Cardiac fibroblast (primary cell): ENCODE data around the gene DDX51.

Experiments used
- DNase-seq, 2 donors: peaks; one replicate each; pipeline versions ENCODE4 v3.0.0 to v3.0.0-alpha.2; 2010; ENCODE audit warnings: low read depth in 2 of 2
- H3K4me3 ChIP-seq, 2 donors: replicated peaks in 1 of 2; 1 replicate in 1 of 2; 2 replicates in 1 of 2; pipeline ENCODE4 v1.5.1; 2011; ENCODE audit warnings: low read depth in 2 of 2, low read length in 2 of 2, mild to moderate bottlenecking in 2 of 2, moderate library complexity in 1 of 2
- CTCF ChIP-seq: IDR thresholded peaks from one replicate; pipeline ENCODE4 v1.5.1; 2011; ENCODE audit warnings: low read depth, mild to moderate bottlenecking, low read length, inconsistent platforms

The DDX51 gene

GRCh38 chr12:132176920-132177551 lies 32.9 kb upstream of the DDX51 start:
- no peak for TF ChIP-seq CTCF
- no peak for DNase-seq
- no peak overlapping the region for H3K4me3 ChIP-seq

GRCh38 chr12:132176385-132176919 lies 32.3 kb upstream of the DDX51 start:
- no peak for DNase-seq
- TF ChIP-seq CTCF, result no peak
- H3K4me3 ChIP-seq, result no peak overlapping the region

- no peak for TF ChIP-seq CTCF
- H3K4me3 ChIP-seq, result no peak overlapping the region
- DNase-seq, result no peak
Measured at GRCh38 chr12:132175496-132176384, 31.6 kb upstream of the DDX51 start.

GRCh38 chr12:132174839-132175490 lies 30.8 kb upstream of the DDX51 start:
- TF ChIP-seq CTCF, result no peak
- no peak for DNase-seq

GRCh38 chr12:132174015-132174838 lies 30.1 kb upstream of the DDX51 start:
- DNase-seq, result no peak
- TF ChIP-seq CTCF, result no peak

More at GRCh38 chr12:132174839-132175490, 30.8 kb upstream of the DDX51 start:
- no peak overlapping the region for H3K4me3 ChIP-seq

More at GRCh38 chr12:132174015-132174838, 30.1 kb upstream of the DDX51 start:
- H3K4me3 ChIP-seq, result no peak overlapping the region
